ENCODE measurements around the gene IDUA.

DNA sequence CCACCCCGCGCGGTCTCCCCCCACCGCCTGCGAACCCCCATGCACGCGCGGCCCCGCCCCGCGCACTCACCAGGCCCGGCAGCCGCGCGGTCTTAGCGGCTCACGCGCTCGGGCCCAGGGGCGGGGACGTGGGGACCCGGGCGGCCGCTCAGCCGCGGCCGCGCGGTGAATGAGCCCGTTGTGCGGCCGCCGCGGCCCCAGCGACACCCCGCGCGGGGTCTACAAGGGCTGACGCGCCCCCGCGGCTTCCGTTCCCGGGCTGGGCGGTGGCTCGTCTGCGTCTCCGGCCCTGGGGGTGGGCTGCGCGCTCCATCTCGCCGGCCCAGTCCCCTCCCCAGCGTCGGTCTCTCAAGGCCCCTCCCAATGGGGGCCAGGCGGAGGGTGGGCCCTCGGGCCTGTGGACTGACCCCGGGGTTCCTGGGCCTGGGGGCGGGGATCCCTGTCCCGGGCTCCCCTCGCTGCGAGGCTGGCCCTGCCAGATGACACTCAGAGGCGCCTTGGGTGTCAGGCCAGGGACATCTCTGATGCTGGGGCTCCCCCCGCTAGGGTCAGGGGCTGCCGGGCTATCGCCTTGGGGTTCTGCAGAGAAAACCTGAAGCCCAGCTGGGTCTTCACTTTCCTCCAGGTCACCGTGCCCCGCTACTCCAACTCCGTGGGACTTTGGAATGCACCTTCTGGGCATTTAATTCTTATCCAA is 10.7 kb downstream of the IDUA start:
- TF ChIP-seq GATA2 (IDR thresholded peaks at IDR 0.05; ENCODE audit: low read depth, low read length) (no peak), GATA3 (IDR thresholded peaks at IDR 0.05; ENCODE audit: low read depth, low read length) (no peak)

All from SH-SY5Y (cell line).